ENCODE results near the gene ZFP36L2. TPM values are rescaled to one million over a fixed set of nuclear protein-coding genes. Genes with fewer than 3 reads are reported as not detected.

Gene ZFP36L2
- total RNA-seq, 6 experiments from 2014 or later, result 20.8 to 50.0 (median 33.6) TPM

DNA sequence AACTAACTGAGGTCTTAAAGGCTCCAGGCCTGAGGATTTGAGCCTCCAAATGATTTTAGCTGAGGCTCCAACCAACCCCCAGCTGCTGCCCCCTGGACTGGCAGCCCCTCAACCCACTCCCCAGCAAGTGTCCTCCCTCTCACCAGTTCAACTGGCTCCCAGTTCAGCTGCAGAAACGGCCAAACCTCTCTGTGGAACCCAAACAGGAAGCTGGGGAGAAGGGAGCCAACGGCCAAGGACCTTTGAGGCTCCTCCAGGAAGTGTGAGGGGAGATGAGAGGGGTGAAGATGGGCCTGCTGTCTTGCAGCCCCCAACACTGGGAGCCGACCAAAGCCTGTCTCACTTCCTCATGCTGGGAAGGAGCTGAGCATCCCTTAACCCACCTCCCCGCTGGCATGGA lies 24.9 kb downstream of the ZFP36L2 start:
- ATAC-seq, result no peak
- DNase-seq, result no peak
- no peaks in the 10 kb centered on the region for H3K27me3 ChIP-seq
- no peak overlapping the region for H3K27ac ChIP-seq
- no peak overlapping the region for H3K4me3 ChIP-seq
- no peaks in the 10 kb centered on the region for H3K9me3 ChIP-seq
- WGBS (ENCODE audit: insufficient coverage, low coverage, low lambda C conversion rate, missing lambda C conversion rate), result no CpG with 5 or more reads among the region's 4 CpGs
- H3K4me1 ChIP-seq, result no peaks in the 10 kb centered on the region
- TF ChIP-seq, protein P1, sequence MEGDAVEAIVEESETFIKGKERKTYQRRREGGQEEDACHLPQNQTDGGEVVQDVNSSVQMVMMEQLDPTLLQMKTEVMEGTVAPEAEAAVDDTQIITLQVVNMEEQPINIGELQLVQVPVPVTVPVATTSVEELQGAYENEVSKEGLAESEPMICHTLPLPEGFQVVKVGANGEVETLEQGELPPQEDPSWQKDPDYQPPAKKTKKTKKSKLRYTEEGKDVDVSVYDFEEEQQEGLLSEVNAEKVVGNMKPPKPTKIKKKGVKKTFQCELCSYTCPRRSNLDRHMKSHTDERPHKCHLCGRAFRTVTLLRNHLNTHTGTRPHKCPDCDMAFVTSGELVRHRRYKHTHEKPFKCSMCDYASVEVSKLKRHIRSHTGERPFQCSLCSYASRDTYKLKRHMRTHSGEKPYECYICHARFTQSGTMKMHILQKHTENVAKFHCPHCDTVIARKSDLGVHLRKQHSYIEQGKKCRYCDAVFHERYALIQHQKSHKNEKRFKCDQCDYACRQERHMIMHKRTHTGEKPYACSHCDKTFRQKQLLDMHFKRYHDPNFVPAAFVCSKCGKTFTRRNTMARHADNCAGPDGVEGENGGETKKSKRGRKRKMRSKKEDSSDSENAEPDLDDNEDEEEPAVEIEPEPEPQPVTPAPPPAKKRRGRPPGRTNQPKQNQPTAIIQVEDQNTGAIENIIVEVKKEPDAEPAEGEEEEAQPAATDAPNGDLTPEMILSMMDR (IDR thresholded peaks at IDR 0.05), result no peak
- no peak for TF ChIP-seq POLR2A (IDR thresholded peaks at IDR 0.05)
- intact Hi-C loops (cut with DNase I), result no loop called here
- no peaks in the 10 kb centered on the region for H3K36me3 ChIP-seq

DNA sequence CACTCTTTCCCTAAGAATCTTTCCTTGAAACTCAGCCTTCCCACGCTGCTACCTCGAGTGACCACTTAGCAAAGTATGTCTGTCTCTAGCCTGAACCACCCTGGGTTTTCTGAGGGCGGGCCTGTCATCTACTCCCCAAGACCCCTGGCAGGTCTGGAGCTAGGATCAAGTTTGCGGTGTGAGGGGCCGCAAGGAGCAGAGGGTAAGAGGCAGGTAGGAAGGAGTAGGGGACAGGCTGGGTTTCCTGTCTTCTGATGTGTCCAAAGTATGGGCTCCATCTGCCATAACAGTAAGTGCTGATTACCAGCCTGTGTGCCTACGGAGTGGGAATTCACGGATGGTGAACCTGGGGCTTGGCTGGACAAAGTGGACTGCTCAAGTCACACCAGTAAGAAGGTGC lies 25.4 kb downstream of the ZFP36L2 start:
- Histone ChIP-seq H3K9me3 (no peaks in the 10 kb centered on the region), H3K27ac (no peak overlapping the region), H3K4me3 (no peak overlapping the region), H3K27me3 (no peaks in the 10 kb centered on the region), H3K4me1 (peaks cover 0 to 1% (median 0%) of the 10 kb centered on the region in 4 donors), H3K36me3 (no peaks in the 10 kb centered on the region)
- DNase-seq (no peak), ATAC-seq (no peak)
- no peak for TF ChIP-seq POLR2A (IDR thresholded peaks at IDR 0.05)
- TF ChIP-seq, protein P1 (IDR thresholded peaks at IDR 0.05), result no peak
- intact Hi-C loops (cut with DNase I), result no loop called here
- WGBS (ENCODE audit: insufficient coverage, low coverage, low lambda C conversion rate, missing lambda C conversion rate), result 100% methylated on average over 5 of the region's 7 CpGs

DNA sequence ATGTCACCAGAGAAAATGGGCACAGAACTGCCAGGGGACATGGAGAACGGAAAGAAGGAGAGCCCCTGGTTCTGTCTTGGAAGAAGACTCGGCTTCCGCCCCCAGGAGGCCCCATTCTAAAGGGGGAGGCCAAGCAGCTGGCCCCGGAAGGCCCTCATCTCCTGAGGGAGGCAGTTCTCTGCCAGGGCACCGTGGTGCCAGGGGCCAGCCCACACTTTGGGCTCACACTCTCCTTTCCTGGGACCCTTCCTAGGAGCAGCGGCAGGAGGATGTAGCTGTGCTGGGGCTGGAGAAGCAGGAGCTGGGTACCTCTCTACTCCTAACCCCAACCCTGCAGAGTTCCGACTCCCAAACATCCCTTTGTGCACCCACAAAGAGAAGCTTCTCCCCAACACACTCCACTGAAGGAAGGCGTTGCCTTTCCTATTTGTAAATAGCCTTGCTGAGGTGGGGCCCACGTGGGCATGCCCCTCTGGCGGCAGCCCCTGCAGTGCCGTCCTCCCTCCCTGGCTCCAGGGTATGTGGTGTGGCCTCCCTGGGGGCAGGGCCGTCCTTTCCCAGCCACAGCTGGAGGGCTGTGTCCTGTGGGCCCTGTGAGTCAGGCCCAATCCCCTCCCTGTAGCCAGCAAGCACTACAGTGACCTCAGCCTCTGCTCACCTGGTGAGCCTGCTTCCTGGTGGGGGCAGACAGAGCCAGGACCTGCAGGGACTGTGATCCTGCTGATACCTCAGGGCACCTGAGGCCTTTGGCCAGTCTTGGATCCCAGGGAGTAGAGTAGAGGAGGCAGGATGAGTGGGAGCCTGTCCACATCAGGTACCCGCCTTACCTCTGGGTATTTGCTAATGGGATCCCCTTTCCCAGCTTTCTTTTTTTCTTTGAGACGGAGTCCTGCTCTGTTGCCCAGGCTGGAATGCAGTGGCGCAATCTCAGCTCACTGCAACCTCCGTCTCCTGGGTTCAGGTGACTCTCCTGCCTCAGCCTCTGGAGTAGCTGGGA lies 26.6 kb downstream of the ZFP36L2 start:
- intact Hi-C loops (cut with DNase I), result no loop called here
- peak; percentile 30 to 92 (median 42) for ATAC-seq
- no peak overlapping the region for H3K27ac ChIP-seq
- WGBS (ENCODE audit: insufficient coverage, low coverage, low lambda C conversion rate, missing lambda C conversion rate), result 47% methylated on average over 5 of the region's 16 CpGs
- peaks cover 0 to 12% (median 3%) of the 10 kb centered on the region in 4 donors for H3K4me1 ChIP-seq
- H3K36me3 ChIP-seq, result no peaks in the 10 kb centered on the region
- no peak overlapping the region for H3K4me3 ChIP-seq
- DNase-seq, result peak in 1 of 3 donors; percentile 66
- H3K27me3 ChIP-seq, result no peaks in the 10 kb centered on the region
- no peaks in the 10 kb centered on the region for H3K9me3 ChIP-seq
- no peak for TF ChIP-seq POLR2A (IDR thresholded peaks at IDR 0.05)
- TF ChIP-seq, protein P1 (IDR thresholded peaks at IDR 0.05), result no peak

DNA sequence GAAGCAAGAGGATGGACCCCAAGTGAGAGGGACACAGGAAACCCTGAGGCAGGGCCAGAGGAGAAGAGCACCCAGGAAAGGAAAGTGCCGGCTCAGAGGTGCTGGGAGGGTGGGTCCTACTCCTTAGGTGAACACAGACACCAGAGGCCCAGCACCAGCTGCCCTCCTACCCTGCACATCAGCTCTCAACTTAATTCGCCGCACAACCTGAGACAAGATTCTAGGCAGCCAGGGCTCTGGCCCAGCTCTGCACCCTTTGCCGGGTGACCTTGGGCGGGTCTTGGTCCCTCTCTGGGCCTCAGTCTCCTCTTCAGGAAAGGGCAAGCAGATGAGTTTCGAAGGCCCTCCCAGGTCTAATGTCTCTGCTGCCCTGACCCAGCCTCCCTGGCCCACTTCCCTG lies 28.1 kb downstream of the ZFP36L2 start:
- WGBS (ENCODE audit: insufficient coverage, low coverage, low lambda C conversion rate, missing lambda C conversion rate), result no CpG with 5 or more reads among the region's 6 CpGs
- H3K36me3 ChIP-seq, result no peaks in the 10 kb centered on the region
- peaks cover 0 to 26% (median 10%) of the 10 kb centered on the region in 4 donors for H3K4me1 ChIP-seq
- H3K27ac ChIP-seq, result no peak overlapping the region
- no peak for ATAC-seq
- H3K27me3 ChIP-seq, result no peaks in the 10 kb centered on the region
- intact Hi-C loops (cut with DNase I), result no loop called here
- TF ChIP-seq, protein P1 (IDR thresholded peaks at IDR 0.05), result no peak
- TF ChIP-seq POLR2A (IDR thresholded peaks at IDR 0.05), result no peak
- no peak for DNase-seq
- no peak overlapping the region for H3K4me3 ChIP-seq
- no peaks in the 10 kb centered on the region for H3K9me3 ChIP-seq

Measured in right lobe of liver (tissue), 6 donors.